GM12878 (cell line): ENCODE data around the gene CHURC1. TPM values are rescaled to one million over a fixed set of nuclear protein-coding genes. Genes with fewer than 3 reads are reported as not detected.

Experiments
- polyA plus RNA-seq, 11 experiments: library from polyadenylated mRNA; depleted of rRNA in 4 of 11; unstranded in 6 of 11; stranded (reverse) in 5 of 11; fragments of >200 nt; fragmentation: Nextera tagmentation in 4 of 11; fragmentation: Illumina TruSeq in 1 of 11; extraction: Ambion mirVana in 4 of 11; extraction: Trizol in 1 of 11; gene quantifications; 1 replicate in 1 of 11; 2 replicates in 10 of 11; pipeline versions ENCODE4 v1.2.1 to v1.2.3, GENCODE V29; 2011 to 2016; ENCODE audit warnings: inconsistent platforms in 2 of 11, missing spikeins in 2 of 11, low read depth in 1 of 11
- small RNA-seq: library from RNA; depleted of rRNA; stranded (forward); fragments of <200 nt; gene quantifications from one replicate; pipeline ENCODE3, GENCODE V24; 2014
- total RNA-seq, 4 experiments: library from RNA; depleted of rRNA in 3 of 4; stranded (reverse); fragments of >200 nt in 3 of 4; fragmentation: Illumina TruSeq in 1 of 4; extraction: Trizol in 1 of 4; gene quantifications; 2 replicates each; pipeline versions ENCODE4 v1.2.1 to v1.2.3, GENCODE V29; 2013 to 2021

CHURC1 gene
- total and polyA plus RNA-seq, 10 of the 15 experiments (the other 5 are each of a cell fraction or from before 2014, with no cell fraction given) = 41.0 to 421 (median 140) TPM

Small RNA genes within 50 kb of the gene (small RNA-seq; reads per million reads assigned to genes)
- not detected for gene RPPH1-2P

Other genes with a start within 250 kb of the CHURC1 start
- gene PLEKHG3, start 210.0 kb upstream of the CHURC1 start, total RNA-seq (2014; rRNA removed) = 0.05 TPM in 1 of 2 replicates, not detected in the other
- not detected in 2 replicates for gene PLEKHG3, start 210.0 kb upstream of the CHURC1 start, total RNA-seq (2014; rRNA removed; fragmentation: Illumina TruSeq; extraction: Trizol)
- 0.32 and 0.64 TPM in 2 replicates for gene PLEKHG3, start 210.0 kb upstream of the CHURC1 start, total RNA-seq (2021)
- gene PLEKHG3, start 210.0 kb upstream of the CHURC1 start, polyA plus RNA-seq (2011; rRNA removed) = 0.37 and 0.73 TPM in 2 replicates
- 0.03 TPM in 1 of 2 replicates, not detected in the other for gene PLEKHG3, start 210.0 kb upstream of the CHURC1 start, polyA plus RNA-seq (2014; fragmentation: Illumina TruSeq; extraction: Trizol)
- not detected for gene PLEKHG3, start 210.0 kb upstream of the CHURC1 start, polyA plus RNA-seq (2014; fragmentation: Nextera tagmentation; extraction: Ambion mirVana)
- gene PLEKHG3, start 210.0 kb upstream of the CHURC1 start, polyA plus RNA-seq (2014; rRNA removed) = 0.05 and 0.06 TPM in 2 replicates
- under 1 TPM in 1 of 2 experiments, not detected in 1; 0.07 TPM for gene PLEKHG3, start 210.0 kb upstream of the CHURC1 start, polyA plus RNA-seq (2016; fragmentation: Nextera tagmentation; extraction: Ambion mirVana)
- under 0.01 and 0.05 TPM in 2 replicates for gene SPTB, start 34.5 kb upstream of the CHURC1 start, total RNA-seq (2014; rRNA removed)
- gene SPTB, start 34.5 kb upstream of the CHURC1 start, total RNA-seq (2014; rRNA removed; fragmentation: Illumina TruSeq; extraction: Trizol) = under 0.01 TPM in 1 of 2 replicates, not detected in the other
- 0.03 and 0.11 TPM in 2 replicates for gene SPTB, start 34.5 kb upstream of the CHURC1 start, total RNA-seq (2021)
- 0.04 and 0.06 TPM in 2 replicates for gene SPTB, start 34.5 kb upstream of the CHURC1 start, polyA plus RNA-seq (2011; rRNA removed)
- 0.01 TPM in 1 of 2 replicates, not detected in the other for gene SPTB, start 34.5 kb upstream of the CHURC1 start, polyA plus RNA-seq (2014; fragmentation: Illumina TruSeq; extraction: Trizol)
- not detected for gene SPTB, start 34.5 kb upstream of the CHURC1 start, polyA plus RNA-seq (2014; fragmentation: Nextera tagmentation; extraction: Ambion mirVana)
- gene SPTB, start 34.5 kb upstream of the CHURC1 start, polyA plus RNA-seq (2014; rRNA removed) = 0.03 TPM in 1 of 2 replicates, not detected in the other
- gene SPTB, start 34.5 kb upstream of the CHURC1 start, polyA plus RNA-seq (2016; fragmentation: Nextera tagmentation; extraction: Ambion mirVana) = not detected
- not detected in 2 replicates for gene GPX2, start 28.3 kb downstream of the CHURC1 start, total RNA-seq (2014; rRNA removed)
- not detected in 2 replicates for gene GPX2, start 28.3 kb downstream of the CHURC1 start, total RNA-seq (2014; rRNA removed; fragmentation: Illumina TruSeq; extraction: Trizol)
- gene GPX2, start 28.3 kb downstream of the CHURC1 start, total RNA-seq (2021) = 0.85 TPM in 1 of 2 replicates, not detected in the other
- not detected in 2 replicates for gene GPX2, start 28.3 kb downstream of the CHURC1 start, polyA plus RNA-seq (2011; rRNA removed)
- not detected in 2 replicates for gene GPX2, start 28.3 kb downstream of the CHURC1 start, polyA plus RNA-seq (2014; fragmentation: Illumina TruSeq; extraction: Trizol)
- gene GPX2, start 28.3 kb downstream of the CHURC1 start, polyA plus RNA-seq (2014; fragmentation: Nextera tagmentation; extraction: Ambion mirVana) = not detected
- gene GPX2, start 28.3 kb downstream of the CHURC1 start, polyA plus RNA-seq (2014; rRNA removed) = not detected in 2 replicates
- gene GPX2, start 28.3 kb downstream of the CHURC1 start, polyA plus RNA-seq (2016; fragmentation: Nextera tagmentation; extraction: Ambion mirVana) = not detected
- 2.3 and 2.9 TPM in 2 replicates for gene RAB15, start 57.9 kb downstream of the CHURC1 start, total RNA-seq (2014; rRNA removed)
- 2.4 and 2.5 TPM in 2 replicates for gene RAB15, start 57.9 kb downstream of the CHURC1 start, total RNA-seq (2014; rRNA removed; fragmentation: Illumina TruSeq; extraction: Trizol)
- 2.6 and 2.8 TPM in 2 replicates for gene RAB15, start 57.9 kb downstream of the CHURC1 start, total RNA-seq (2021)
- 0.77 and 0.81 TPM in 2 replicates for gene RAB15, start 57.9 kb downstream of the CHURC1 start, polyA plus RNA-seq (2011; rRNA removed)
- 1.6 and 3.0 TPM in 2 replicates for gene RAB15, start 57.9 kb downstream of the CHURC1 start, polyA plus RNA-seq (2014; fragmentation: Illumina TruSeq; extraction: Trizol)
- gene RAB15, start 57.9 kb downstream of the CHURC1 start, polyA plus RNA-seq (2014; fragmentation: Nextera tagmentation; extraction: Ambion mirVana) = 1 to 10 TPM in 1 of 2 experiments, under 1 TPM in 1; 0.32 to 1.0 TPM
- gene RAB15, start 57.9 kb downstream of the CHURC1 start, polyA plus RNA-seq (2014; rRNA removed) = 2.5 and 3.9 TPM in 2 replicates
- gene RAB15, start 57.9 kb downstream of the CHURC1 start, polyA plus RNA-seq (2016; fragmentation: Nextera tagmentation; extraction: Ambion mirVana) = 1 to 10 TPM; 1.0 to 1.8 TPM
- gene FNTB, start 72.4 kb downstream of the CHURC1 start, total RNA-seq (2014; rRNA removed) = 10.1 and 11.1 TPM in 2 replicates
- gene FNTB, start 72.4 kb downstream of the CHURC1 start, total RNA-seq (2014; rRNA removed; fragmentation: Illumina TruSeq; extraction: Trizol) = 13.6 and 14.7 TPM in 2 replicates
- 16.3 and 17.3 TPM in 2 replicates for gene FNTB, start 72.4 kb downstream of the CHURC1 start, total RNA-seq (2021)
- gene FNTB, start 72.4 kb downstream of the CHURC1 start, polyA plus RNA-seq (2011; rRNA removed) = 19.6 and 25.1 TPM in 2 replicates
- 16.0 and 17.4 TPM in 2 replicates for gene FNTB, start 72.4 kb downstream of the CHURC1 start, polyA plus RNA-seq (2014; fragmentation: Illumina TruSeq; extraction: Trizol)
- 10 to 100 TPM; 10.4 to 14.2 TPM for gene FNTB, start 72.4 kb downstream of the CHURC1 start, polyA plus RNA-seq (2014; fragmentation: Nextera tagmentation; extraction: Ambion mirVana)
- 16.0 and 18.1 TPM in 2 replicates for gene FNTB, start 72.4 kb downstream of the CHURC1 start, polyA plus RNA-seq (2014; rRNA removed)
- 10 to 100 TPM; 22.4 to 22.9 TPM for gene FNTB, start 72.4 kb downstream of the CHURC1 start, polyA plus RNA-seq (2016; fragmentation: Nextera tagmentation; extraction: Ambion mirVana)
- 65.1 and 79.8 TPM in 2 replicates for gene MAX, start 188.1 kb downstream of the CHURC1 start, total RNA-seq (2014; rRNA removed)
- gene MAX, start 188.1 kb downstream of the CHURC1 start, total RNA-seq (2014; rRNA removed; fragmentation: Illumina TruSeq; extraction: Trizol) = 56.0 and 60.7 TPM in 2 replicates
- gene MAX, start 188.1 kb downstream of the CHURC1 start, total RNA-seq (2021) = 114 and 122 TPM in 2 replicates
- 72.3 and 77.3 TPM in 2 replicates for gene MAX, start 188.1 kb downstream of the CHURC1 start, polyA plus RNA-seq (2011; rRNA removed)
- 66.0 and 85.4 TPM in 2 replicates for gene MAX, start 188.1 kb downstream of the CHURC1 start, polyA plus RNA-seq (2014; fragmentation: Illumina TruSeq; extraction: Trizol)
- 10 to 100 TPM; 21.5 to 37.2 TPM for gene MAX, start 188.1 kb downstream of the CHURC1 start, polyA plus RNA-seq (2014; fragmentation: Nextera tagmentation; extraction: Ambion mirVana)
- gene MAX, start 188.1 kb downstream of the CHURC1 start, polyA plus RNA-seq (2014; rRNA removed) = 83.6 and 88.6 TPM in 2 replicates
- gene MAX, start 188.1 kb downstream of the CHURC1 start, polyA plus RNA-seq (2016; fragmentation: Nextera tagmentation; extraction: Ambion mirVana) = 10 to 100 TPM; 66.6 to 68.3 TPM